NB4 (cell line): Measurements from ENCODE around the gene TBCB.

Experiments used
- DNase-seq: peaks from one replicate; pipeline ENCODE4 v3.0.0; 2010; ENCODE audit warnings: low read depth
- H3K4me3 ChIP-seq: one replicate; pipeline ENCODE4 v1.5.1; 2011; ENCODE audit warnings: mild to moderate bottlenecking, low read depth, low read length, moderate library complexity
- MAX ChIP-seq: IDR thresholded peaks from 2 replicates; pipeline ENCODE4 v1.6.1; 2011; ENCODE audit warnings: low read depth, low read length
- MYC ChIP-seq: IDR thresholded peaks from 2 replicates; pipeline ENCODE4 v1.6.1; 2011; ENCODE audit warnings: low read depth, low read length
- POLR2A ChIP-seq: IDR thresholded peaks from 2 replicates; pipeline ENCODE4 v1.6.1; 2011; ENCODE audit warnings: mild to moderate bottlenecking; ENCODE audit not compliant: insufficient read length; ENCODE audit errors: extremely low read depth
- TF ChIP-seq, protein P1 (sequence below): IDR thresholded peaks from one replicate; pipeline ENCODE4 v1.5.1; 2012; ENCODE audit warnings: low read depth, low read length

TBCB gene

GRCh38 chr19:36093687-36094086, 21.6 kb upstream of the TBCB start:
- no peak for TF ChIP-seq POLR2A
- no peak for TF ChIP-seq MYC
- TF ChIP-seq, protein P1, sequence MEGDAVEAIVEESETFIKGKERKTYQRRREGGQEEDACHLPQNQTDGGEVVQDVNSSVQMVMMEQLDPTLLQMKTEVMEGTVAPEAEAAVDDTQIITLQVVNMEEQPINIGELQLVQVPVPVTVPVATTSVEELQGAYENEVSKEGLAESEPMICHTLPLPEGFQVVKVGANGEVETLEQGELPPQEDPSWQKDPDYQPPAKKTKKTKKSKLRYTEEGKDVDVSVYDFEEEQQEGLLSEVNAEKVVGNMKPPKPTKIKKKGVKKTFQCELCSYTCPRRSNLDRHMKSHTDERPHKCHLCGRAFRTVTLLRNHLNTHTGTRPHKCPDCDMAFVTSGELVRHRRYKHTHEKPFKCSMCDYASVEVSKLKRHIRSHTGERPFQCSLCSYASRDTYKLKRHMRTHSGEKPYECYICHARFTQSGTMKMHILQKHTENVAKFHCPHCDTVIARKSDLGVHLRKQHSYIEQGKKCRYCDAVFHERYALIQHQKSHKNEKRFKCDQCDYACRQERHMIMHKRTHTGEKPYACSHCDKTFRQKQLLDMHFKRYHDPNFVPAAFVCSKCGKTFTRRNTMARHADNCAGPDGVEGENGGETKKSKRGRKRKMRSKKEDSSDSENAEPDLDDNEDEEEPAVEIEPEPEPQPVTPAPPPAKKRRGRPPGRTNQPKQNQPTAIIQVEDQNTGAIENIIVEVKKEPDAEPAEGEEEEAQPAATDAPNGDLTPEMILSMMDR: no peak
- no peak for TF ChIP-seq MAX
- no peak for DNase-seq
- no peak overlapping the region for H3K4me3 ChIP-seq

GRCh38 chr19:36097036-36097435, 18.2 kb upstream of the TBCB start:
- no peak for DNase-seq
- TF ChIP-seq MAX (no peak), MYC (no peak), POLR2A (no peak)
- TF ChIP-seq, protein P1: no peak
- H3K4me3 ChIP-seq: no peak overlapping the region

- no peak for DNase-seq
- no peak for TF ChIP-seq MAX
- no peak for TF ChIP-seq POLR2A
- no peak for TF ChIP-seq MYC
- TF ChIP-seq, protein P1: no peak
- no peak overlapping the region for H3K4me3 ChIP-seq
Observed at GRCh38 chr19:36099166-36099785, 16.0 kb upstream of the TBCB start.

- no peak overlapping the region for H3K4me3 ChIP-seq
- TF ChIP-seq MYC (no peak), POLR2A (no peak), MAX (no peak)
- TF ChIP-seq, protein P1: no peak
- no peak for DNase-seq
Observed at GRCh38 chr19:36100476-36100875, 14.8 kb upstream of the TBCB start.

DNA sequence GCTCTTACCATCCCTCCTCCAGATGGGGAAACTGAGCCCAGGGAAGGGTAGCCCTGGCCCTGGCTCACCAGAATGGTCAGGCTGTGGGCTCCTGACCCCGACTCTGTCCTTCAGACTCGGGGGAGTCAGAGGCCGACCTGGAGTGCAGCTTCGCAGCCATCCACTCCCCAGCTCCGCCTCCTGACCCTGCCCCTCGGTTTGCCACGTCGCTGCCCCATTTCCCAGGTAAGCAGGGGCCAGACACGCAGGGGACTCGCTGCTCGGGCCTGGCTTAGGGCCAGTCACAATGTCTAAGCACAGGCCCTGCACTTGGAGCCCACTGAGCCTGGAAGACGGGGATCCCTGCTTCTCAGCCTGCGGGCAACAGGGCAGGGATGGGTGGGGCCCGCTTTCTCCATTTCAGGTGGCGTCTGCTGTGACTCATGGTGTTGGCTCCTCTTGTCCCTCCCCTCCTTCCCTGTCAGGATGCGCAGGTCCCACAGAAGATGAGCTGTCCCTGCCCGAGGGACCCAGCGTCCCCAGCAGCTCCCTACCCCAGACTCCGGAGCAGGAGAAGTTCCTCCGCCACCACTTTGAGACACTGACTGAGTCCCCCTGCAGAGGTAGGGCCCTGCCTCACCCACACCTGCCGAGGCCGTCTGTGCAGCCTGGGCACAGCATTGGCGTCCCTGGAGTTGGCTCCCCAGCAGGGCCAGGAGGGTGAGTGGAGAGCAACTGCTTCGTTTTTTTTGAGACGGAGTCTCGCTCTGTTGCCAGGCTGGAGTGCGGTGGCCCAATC, 13.5 kb upstream of the TBCB start:
- H3K4me3 ChIP-seq: no peak overlapping the region
- no peak for TF ChIP-seq MYC
- TF ChIP-seq POLR2A: no peak
- TF ChIP-seq MAX: no peak
- TF ChIP-seq, protein P1: no peak
- no peak for DNase-seq
